Astrocyte (in vitro differentiated cells and primary cell): ENCODE measurements around the gene TKFC. TPM values are rescaled to one million over a fixed set of nuclear protein-coding genes. Genes with fewer than 3 reads are reported as not detected.

Experiments used
- DNase-seq: peaks from one replicate; pipeline ENCODE4 v3.0.0-alpha.2; 2010; ENCODE audit warnings: low read depth
- FAIRE-seq: peaks from 2 replicates; lab custom pipeline; 2011; peaks lifted over from hg19 to GRCh38; lab: Jason Lieb, UNC
- H2AFZ ChIP-seq: 2 replicates; pipeline ENCODE4 v1.6.0; 2012; ENCODE audit warnings: low read depth, low read length, inconsistent platforms
- H3K27ac ChIP-seq: 2 replicates; pipeline ENCODE4 v1.5.1; 2011; ENCODE audit warnings: low read depth, low read length, inconsistent platforms
- H3K27me3 ChIP-seq: 2 replicates; pipeline ENCODE4 v1.6.0; 2011; ENCODE audit warnings: low read length, inconsistent platforms; ENCODE audit not compliant: insufficient read depth
- H3K36me3 ChIP-seq: 2 replicates; pipeline ENCODE4 v1.5.1; 2011; ENCODE audit warnings: low read length, inconsistent platforms; ENCODE audit not compliant: insufficient read depth
- H3K4me1 ChIP-seq: 2 replicates; pipeline ENCODE4 v1.5.1; 2011; ENCODE audit warnings: low read length, inconsistent platforms; ENCODE audit not compliant: insufficient read depth
- H3K4me2 ChIP-seq: 2 replicates; pipeline ENCODE4 v1.6.0; 2012; ENCODE audit warnings: low read length, inconsistent platforms
- H3K4me3 ChIP-seq: 2 replicates; pipeline ENCODE4 v1.5.1; 2011; ENCODE audit warnings: low read depth, mild to moderate bottlenecking, low read length, inconsistent platforms; ENCODE audit not compliant: insufficient read depth
- H3K79me2 ChIP-seq: 2 replicates; pipeline ENCODE4 v1.6.0; 2012; ENCODE audit warnings: mild to moderate bottlenecking, low read length, inconsistent platforms; ENCODE audit not compliant: insufficient read depth
- H3K9ac ChIP-seq: 2 replicates; pipeline ENCODE4 v1.6.0; 2012; ENCODE audit warnings: mild to moderate bottlenecking, low read length, inconsistent platforms
- H3K9me3 ChIP-seq: 2 replicates; pipeline ENCODE4 v1.5.1; 2012; ENCODE audit warnings: low read depth, mild to moderate bottlenecking, low read length, inconsistent platforms; ENCODE audit not compliant: insufficient read depth
- H4K20me1 ChIP-seq: 2 replicates; pipeline ENCODE4 v1.6.0; 2012; ENCODE audit warnings: low read length, inconsistent platforms; ENCODE audit not compliant: insufficient read depth
- H3K27ac Mint-ChIP-seq: one replicate; pipeline ENCODE4 v1.8.0; 2021; ENCODE audit warnings: mild to moderate bottlenecking, mixed read lengths; ENCODE audit not compliant: unreplicated experiment
- H3K27me3 Mint-ChIP-seq: one replicate; pipeline ENCODE4 v1.8.0; 2021; ENCODE audit warnings: low read depth, mixed read lengths; ENCODE audit not compliant: unreplicated experiment
- H3K36me3 Mint-ChIP-seq: one replicate; pipeline ENCODE4 v1.8.0; 2021; ENCODE audit warnings: low read depth, mixed read lengths; ENCODE audit not compliant: unreplicated experiment
- H3K4me1 Mint-ChIP-seq: one replicate; pipeline ENCODE4 v1.8.0; 2021; ENCODE audit warnings: low read depth, mixed read lengths; ENCODE audit not compliant: unreplicated experiment
- H3K4me3 Mint-ChIP-seq: one replicate; pipeline ENCODE4 v1.8.0; 2021; ENCODE audit warnings: mild to moderate bottlenecking, moderate library complexity, mixed read lengths; ENCODE audit not compliant: unreplicated experiment
- H3K9me3 Mint-ChIP-seq: one replicate; pipeline ENCODE4 v1.8.0; 2021; ENCODE audit warnings: mild to moderate bottlenecking, mixed read lengths; ENCODE audit not compliant: unreplicated experiment
- CTCF ChIP-seq: IDR thresholded peaks from 2 replicates; pipeline ENCODE4 v1.5.1; 2011; ENCODE audit warnings: low read depth, mild to moderate bottlenecking, inconsistent platforms, low read length, moderate library complexity; ENCODE audit not compliant: insufficient read depth
- EZH2 ChIP-seq: IDR thresholded peaks from 2 replicates; pipeline ENCODE4 v1.6.1; 2012; ENCODE audit warnings: mild to moderate bottlenecking, low read length, inconsistent platforms; ENCODE audit not compliant: insufficient read depth
- total RNA-seq: library from RNA; stranded (reverse); gene quantifications from 2 replicates; pipeline ENCODE4 v1.2.1, GENCODE V29; 2021

Gene TKFC
- total RNA-seq, 1 donor from 2014 or later: 23.9 TPM

GRCh38 chr11:61350803-61351202 lies 17.8 kb downstream of the TKFC start:
- H3K4me1 ChIP-seq: no peaks in the 10 kb centered on the region
- H2AFZ ChIP-seq: no peak overlapping the region
- Mint-ChIP-seq H3K9me3 (peaks cover 4% of the 10 kb centered on the region), H3K27me3 (no peaks in the 10 kb centered on the region), H3K27ac (no peak overlapping the region), H3K4me1 (peaks cover 7% of the 10 kb centered on the region), H3K36me3 (peaks cover 24% of the 10 kb centered on the region), H3K4me3 (no peak overlapping the region)
- no peak overlapping the region for H3K4me2 ChIP-seq
- H3K79me2 ChIP-seq: no peaks in the 10 kb centered on the region
- H3K4me3 ChIP-seq: no peak overlapping the region
- no peak for DNase-seq
- no peaks in the 10 kb centered on the region for H3K9me3 ChIP-seq
- H3K36me3 ChIP-seq: peaks cover 15% of the 10 kb centered on the region
- no peaks in the 10 kb centered on the region for H3K27me3 ChIP-seq
- H3K27ac ChIP-seq: no peak overlapping the region
- TF ChIP-seq CTCF (no peak), EZH2 (no peak)
- H4K20me1 ChIP-seq: peaks cover 4% of the 10 kb centered on the region
- no peak for FAIRE-seq
- no peak overlapping the region for H3K9ac ChIP-seq

DNA sequence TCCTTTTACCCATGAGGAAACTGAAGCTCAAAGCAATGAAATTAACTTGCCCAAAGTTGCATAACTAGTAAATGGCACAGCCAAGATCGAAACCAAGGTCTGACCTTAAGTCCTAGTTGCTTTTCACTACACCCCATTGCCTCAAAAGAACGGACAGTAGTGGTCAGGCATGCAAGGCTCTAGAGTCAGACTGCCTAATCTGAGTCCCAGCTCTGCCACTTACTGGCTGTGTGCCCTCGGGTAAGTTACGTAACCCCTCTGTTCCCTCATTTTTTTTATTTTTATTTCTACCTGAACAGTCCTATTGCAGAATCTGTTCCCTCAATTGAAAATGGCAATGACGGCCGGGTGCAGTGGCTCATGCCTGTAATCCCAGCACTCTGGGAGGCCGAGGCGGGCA lies 19.0 kb downstream of the TKFC start:
- DNase-seq: no peak
- Histone ChIP-seq H3K4me2 (no peak overlapping the region), H3K36me3 (peaks cover 15% of the 10 kb centered on the region), H4K20me1 (peaks cover 4% of the 10 kb centered on the region), H3K27me3 (no peaks in the 10 kb centered on the region), H3K27ac (no peak overlapping the region), H3K9me3 (no peaks in the 10 kb centered on the region), H3K9ac (no peak overlapping the region), H2AFZ (no peak overlapping the region), H3K4me1 (no peaks in the 10 kb centered on the region), H3K79me2 (no peaks in the 10 kb centered on the region), H3K4me3 (no peak overlapping the region)
- no peak for TF ChIP-seq EZH2
- H3K36me3 Mint-ChIP-seq: peaks cover 26% of the 10 kb centered on the region
- H3K27ac Mint-ChIP-seq: no peak overlapping the region
- no peak for FAIRE-seq
- H3K27me3 Mint-ChIP-seq: no peaks in the 10 kb centered on the region
- no peak overlapping the region for H3K4me3 Mint-ChIP-seq
- H3K9me3 Mint-ChIP-seq: peaks cover 4% of the 10 kb centered on the region
- peaks cover 7% of the 10 kb centered on the region for H3K4me1 Mint-ChIP-seq

GRCh38 chr11:61353131-61354067 lies 20.4 kb downstream of the TKFC start:
- Histone ChIP-seq H3K27me3 (no peaks in the 10 kb centered on the region), H3K4me3 (no peak overlapping the region), H4K20me1 (peaks cover 4% of the 10 kb centered on the region), H3K36me3 (peaks cover 12% of the 10 kb centered on the region), H3K27ac (no peak overlapping the region), H3K9me3 (no peaks in the 10 kb centered on the region), H3K4me2 (no peak overlapping the region), H3K4me1 (no peaks in the 10 kb centered on the region), H3K9ac (no peak overlapping the region), H3K79me2 (no peaks in the 10 kb centered on the region), H2AFZ (no peak overlapping the region)
- H3K27me3 Mint-ChIP-seq: no peaks in the 10 kb centered on the region
- no peak overlapping the region for H3K27ac Mint-ChIP-seq
- H3K9me3 Mint-ChIP-seq: peaks cover 4% of the 10 kb centered on the region
- TF ChIP-seq CTCF (no peak), EZH2 (no peak)
- no peak for DNase-seq
- FAIRE-seq: no peak
- no peaks in the 10 kb centered on the region for H3K4me1 Mint-ChIP-seq
- H3K36me3 Mint-ChIP-seq: peaks cover 21% of the 10 kb centered on the region
- no peak overlapping the region for H3K4me3 Mint-ChIP-seq
